HG03571 (cell line): ENCODE results near the gene CIZ1.
"Not testable (repeated sequence)": the region's sequence is repeated elsewhere in the genome, so short reads cannot be mapped to it uniquely, and the experiment has no call there.

Experiments used
- ATAC-seq: cut with Tn5 transposase; IDR thresholded peaks from one replicate; pipeline ENCODE4 v1.9.1; 2021; ENCODE audit not compliant: unreplicated experiment

The CIZ1 gene, protein sequence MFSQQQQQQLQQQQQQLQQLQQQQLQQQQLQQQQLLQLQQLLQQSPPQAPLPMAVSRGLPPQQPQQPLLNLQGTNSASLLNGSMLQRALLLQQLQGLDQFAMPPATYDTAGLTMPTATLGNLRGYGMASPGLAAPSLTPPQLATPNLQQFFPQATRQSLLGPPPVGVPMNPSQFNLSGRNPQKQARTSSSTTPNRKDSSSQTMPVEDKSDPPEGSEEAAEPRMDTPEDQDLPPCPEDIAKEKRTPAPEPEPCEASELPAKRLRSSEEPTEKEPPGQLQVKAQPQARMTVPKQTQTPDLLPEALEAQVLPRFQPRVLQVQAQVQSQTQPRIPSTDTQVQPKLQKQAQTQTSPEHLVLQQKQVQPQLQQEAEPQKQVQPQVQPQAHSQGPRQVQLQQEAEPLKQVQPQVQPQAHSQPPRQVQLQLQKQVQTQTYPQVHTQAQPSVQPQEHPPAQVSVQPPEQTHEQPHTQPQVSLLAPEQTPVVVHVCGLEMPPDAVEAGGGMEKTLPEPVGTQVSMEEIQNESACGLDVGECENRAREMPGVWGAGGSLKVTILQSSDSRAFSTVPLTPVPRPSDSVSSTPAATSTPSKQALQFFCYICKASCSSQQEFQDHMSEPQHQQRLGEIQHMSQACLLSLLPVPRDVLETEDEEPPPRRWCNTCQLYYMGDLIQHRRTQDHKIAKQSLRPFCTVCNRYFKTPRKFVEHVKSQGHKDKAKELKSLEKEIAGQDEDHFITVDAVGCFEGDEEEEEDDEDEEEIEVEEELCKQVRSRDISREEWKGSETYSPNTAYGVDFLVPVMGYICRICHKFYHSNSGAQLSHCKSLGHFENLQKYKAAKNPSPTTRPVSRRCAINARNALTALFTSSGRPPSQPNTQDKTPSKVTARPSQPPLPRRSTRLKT

DNA sequence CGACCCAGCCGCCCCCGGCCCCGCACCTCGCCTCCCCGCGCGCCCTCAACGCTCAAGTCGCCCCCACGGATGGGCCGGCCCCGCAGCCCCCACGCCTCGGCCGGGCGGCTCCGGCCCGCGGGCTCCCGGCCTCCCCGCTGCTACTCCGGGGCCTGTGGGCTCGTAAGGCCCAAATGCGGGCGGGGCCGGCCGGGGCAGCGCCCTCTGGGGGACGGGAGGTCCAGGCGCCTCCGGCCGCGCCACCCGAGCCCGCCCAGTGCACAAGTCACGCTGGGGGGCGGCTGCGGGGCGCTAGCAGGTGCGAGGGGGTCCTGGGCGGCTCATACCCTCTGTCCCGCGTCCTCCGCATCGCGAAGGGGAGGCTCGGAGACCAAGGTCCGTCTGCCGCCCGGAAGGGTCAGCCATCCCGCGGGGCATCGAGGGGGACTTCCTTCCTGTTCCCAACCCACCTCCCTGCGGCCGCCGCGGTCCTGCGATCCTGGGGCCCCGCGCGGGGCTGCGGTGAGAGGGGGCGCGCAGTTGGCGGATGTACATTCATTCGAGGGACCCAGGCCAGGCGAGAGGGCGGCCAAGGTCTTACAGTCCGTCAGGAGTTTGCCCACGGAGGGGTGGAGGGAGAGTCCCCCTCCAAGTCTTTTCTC, at the start of gene CIZ1:
Gene CIZ1 (minus strand): TSS at position 167 of the 641 bp plus-strand sequence. CDS start 715 bp downstream, outside the sequence.
- ATAC-seq, result peak; percentile 84

DNA sequence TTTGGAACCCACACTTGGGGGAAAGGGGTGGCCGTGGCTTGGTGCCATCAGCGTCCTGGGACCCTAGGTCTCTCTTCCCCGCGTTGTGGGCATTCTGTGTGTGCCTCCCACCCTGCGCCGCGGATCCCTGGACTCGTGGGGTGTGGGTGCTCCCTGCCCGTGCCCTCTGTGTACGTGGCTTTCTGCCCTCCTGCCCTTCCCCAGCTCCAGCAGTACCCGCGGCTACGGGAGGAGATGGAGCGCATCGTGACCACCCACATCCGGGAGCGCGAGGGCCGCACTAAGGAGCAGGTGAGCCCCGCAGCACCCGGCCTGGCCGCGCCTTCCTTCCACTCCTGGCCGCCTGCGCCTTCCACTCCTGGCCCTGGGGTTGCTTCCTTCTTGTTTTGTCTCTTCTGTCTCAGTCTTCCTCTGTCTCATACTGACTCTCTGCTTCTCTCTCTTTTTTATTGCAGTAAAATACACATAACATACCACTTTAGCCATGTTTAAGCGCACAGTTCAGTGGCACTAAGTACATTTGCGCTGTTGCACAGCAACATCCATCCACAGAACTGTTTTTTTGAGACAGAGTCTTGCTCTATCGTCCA, 42.5 kb upstream of the CIZ1 start:
- ATAC-seq, result no peak

DNA sequence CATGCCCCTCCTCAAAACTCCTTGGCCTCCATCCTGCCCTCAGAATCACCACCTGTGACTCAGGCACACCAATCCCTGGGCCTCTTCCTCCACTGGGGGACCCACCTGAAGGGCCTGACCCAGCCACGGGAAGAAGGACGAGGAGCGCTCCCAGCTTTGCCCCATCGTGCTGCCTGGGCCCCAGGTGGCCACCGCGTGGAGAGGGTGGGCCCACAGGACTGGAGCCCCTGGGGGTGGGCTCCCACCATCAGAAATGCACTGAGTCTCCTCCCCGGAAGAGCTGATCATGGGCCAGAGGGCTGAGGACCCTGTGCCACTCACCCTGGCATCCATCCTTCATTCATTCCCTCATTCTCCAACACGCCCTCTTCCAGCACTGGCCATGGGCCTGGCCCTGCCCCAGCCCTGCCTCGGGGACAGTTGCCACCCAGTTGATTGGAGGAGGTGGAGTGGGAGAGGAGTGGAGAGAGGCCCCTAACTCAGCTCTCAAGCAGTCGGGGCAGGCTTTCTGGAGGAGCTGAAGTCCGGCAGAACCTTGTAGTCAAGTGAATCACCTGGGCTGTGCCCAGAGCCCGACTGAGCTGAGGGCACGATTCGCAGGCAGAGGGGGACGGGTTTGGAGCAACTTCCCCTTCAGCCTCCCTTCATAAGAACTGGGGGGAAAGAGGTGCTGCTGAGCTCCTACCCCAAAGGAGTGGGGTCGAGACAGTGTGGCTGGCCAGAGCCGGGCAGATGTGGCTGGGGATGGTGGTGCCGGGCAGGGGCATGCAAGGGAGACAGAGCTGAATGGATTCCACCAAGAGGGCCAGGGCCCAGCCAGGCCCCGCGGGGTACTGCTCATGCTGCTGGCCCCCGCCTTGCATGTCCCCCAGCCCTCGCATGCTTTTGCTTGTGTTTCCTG, 41.4 kb upstream of the CIZ1 start:
- ATAC-seq, result no peak

DNA sequence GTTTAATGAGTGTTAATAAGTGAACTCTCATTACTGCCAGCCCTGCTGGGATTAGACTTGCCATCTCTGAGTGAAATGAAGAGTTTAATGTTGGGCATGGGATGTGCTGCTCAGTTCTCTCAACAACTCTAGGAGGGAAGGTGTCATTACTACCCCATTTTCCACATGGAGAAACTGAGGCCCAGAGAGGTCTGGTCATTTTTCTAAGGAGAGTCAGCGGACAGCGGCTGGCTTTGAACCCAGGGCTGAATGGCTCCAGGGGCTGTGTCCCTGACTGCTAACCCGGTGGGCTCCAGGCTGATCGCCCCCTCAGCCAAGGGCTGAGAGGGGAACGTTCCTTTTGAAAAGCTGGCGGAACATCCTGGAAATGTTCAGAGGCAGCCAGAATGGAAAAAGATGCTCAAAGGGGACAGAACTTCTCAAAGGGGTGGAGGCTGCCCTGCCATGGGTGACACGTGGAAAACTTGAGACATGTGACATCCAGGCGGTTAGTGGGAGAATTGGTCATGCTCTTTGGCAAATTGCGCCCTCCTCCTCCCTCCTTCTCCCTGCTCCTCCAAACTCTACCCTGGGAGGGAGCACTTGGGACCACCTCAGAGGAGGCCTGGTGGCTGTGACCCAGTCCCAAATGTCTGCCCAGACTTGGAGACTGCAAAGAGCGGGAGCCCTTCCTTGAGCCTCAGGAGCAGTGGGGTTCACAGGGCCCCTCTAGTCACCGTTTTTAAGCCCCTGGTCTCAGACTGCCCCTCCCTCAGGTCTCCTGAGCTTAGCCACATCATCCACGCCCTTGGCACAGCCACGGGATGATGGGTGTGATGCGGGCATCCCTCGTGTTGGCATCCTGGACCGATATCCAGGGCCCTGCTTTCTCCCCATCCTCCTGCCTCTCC, 40.5 kb upstream of the CIZ1 start:
- ATAC-seq, result no peak

DNA sequence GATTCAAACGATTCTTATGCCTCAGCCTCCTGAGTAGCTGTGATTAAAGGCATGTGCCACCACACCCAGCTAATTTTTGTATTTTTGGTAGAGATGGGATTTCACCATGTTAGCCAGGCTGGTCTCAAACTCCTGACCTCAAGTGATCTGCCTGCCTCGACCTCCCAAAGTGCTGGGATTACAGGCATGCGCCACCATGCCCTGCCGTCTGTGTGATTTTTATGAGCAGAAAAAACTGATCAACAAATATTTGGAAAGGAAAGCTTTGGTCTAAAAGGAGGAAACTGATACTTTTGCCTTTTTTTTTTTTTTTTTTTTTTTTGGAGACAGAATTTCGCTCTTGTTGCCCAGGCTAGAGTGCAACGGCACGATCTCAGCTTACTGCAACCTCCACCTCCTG, 39.5 kb upstream of the CIZ1 start:
- not testable (repeated sequence) for ATAC-seq

DNA sequence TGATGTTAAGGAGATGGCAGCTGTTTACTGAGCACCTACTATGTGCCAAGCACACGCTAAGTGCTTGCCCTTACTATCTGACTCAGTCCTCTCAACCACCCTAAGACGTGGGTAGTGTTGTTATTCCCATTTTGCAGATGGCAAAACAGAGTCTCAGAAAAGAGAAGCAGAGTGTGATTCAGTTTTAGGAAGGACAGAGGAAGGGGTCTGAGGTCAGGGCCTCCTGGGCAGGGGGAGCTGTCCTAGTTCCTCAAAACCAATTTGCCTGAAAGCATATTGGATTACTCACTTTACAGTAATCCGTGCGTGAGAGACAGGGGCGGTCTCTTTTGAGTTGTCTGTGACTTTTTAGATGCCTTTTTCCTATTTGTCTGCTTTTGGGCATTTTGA, 35.0 kb upstream of the CIZ1 start:
- ATAC-seq, result no peak

DNA sequence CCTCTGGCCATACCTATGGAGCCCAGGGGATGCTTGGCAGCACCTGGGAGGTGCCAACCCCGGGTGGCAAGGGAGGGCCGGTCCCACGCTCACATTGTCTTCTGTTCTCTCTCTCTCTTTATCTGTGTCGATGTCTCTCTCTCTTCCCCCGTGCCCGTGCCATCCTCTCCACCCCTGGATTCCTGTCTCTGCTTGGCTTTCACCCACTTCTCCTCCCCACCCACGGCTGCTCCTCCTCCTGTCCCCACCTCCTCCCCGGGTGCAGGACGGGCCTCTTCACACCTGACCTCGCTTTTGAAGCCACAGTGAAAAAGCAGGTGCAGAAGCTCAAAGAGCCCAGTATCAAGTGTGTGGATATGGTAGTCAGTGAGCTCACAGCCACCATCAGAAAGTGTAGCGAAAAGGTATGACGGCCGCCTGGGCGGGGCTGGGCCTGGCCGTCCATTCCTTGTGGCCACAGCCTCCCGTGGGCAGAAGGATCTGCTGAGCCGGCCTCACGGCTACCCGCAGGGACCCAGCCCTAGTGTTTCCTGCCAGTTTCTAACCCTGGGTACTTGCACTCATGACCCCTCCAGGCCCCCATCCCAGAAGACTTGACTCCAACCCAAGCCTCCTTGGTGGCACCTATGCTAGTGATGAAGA, 34.5 kb upstream of the CIZ1 start:
- no peak for ATAC-seq

DNA sequence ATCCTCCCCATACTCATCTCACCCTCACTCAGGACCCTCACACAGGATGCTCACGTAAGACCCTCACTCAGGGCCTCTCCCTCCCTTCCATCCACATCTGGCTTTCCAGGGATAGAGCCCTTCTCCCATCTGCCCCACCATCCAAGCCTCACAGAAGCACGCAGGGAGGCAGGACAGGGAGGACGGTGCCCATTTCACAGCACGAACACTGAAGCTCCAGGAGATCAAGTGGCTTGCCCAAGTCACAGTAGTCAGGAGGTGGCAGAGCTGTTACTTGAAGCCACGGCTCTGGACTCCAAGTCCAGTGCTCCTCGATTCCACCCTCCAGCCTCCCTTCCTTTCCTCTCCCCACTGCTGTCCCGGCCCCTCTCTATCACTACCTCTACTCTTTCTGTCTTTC, 33.5 kb upstream of the CIZ1 start:
- no peak for ATAC-seq

DNA sequence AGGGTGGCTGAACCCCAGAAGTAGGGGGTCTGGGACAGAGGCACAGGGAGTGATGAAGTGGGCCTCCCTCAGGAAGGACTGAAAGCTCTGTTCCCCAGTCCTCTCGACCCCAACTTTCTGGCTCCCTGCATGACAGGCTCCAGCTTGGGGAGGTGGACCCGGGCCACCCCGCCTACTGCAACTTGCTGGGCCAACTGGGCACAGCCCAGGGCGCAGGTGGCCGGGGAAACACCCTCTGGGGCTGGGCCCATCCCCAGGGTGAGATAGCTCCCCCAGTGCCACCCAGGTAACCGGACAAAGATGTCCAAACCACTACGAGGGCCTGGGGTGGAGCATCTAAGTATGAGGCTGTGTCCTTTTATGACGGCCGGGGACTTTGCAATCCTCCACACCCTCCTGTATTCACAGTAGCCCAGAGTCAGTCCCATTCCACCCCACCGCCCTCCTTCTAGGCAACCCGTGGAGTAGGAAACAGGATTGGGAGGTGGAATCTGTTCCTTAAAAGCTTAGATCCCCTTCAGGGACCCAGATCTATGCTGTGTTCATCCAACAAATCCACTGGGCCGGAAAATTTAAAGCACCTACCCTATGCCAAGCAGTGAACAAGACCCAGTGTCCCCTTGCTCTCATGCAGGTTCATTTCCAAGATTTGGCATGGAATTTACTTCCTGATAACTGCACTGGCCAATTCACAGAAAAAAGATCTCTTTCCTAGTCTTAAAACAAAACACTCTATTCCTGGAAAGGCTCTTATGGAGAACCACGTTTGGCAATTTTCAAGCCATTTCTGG, 31.7 kb upstream of the CIZ1 start:
- ATAC-seq, result no peak

DNA sequence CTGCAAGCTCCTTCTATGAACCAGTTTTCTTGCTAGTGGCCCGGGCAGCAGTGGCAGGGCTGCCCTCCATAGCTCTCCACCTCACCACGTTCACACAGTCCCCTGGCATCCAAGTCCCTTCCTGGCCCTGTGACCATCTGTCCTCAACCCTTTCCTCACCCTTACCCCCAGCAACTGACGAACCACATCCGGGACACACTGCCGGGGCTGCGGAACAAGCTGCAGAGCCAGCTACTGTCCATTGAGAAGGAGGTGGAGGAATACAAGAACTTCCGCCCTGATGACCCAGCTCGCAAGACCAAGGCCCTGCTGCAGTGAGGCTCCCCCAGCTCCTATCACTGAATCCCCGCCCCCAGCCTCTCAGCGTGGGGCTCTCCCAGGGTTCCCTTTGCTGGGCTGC, 30.7 kb upstream of the CIZ1 start:
- no peak for ATAC-seq

DNA sequence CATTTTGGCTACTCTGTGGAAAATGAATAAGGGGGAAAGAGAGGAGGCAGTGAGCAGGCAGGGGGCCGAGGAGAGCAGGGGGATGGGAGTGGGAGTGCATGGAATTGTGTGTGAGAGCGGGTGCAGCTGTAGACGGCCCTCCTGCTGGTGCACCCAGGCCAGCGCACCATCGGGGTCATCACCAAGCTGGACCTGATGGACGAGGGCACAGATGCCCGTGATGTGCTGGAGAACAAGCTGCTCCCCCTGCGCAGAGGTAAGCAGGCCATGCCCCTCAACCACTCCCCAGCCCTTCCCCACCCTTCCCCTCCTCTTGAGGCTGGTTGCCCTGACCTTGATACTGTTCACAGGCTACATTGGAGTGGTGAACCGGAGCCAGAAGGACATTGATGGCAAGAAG, 28.5 kb upstream of the CIZ1 start:
- no peak for ATAC-seq

DNA sequence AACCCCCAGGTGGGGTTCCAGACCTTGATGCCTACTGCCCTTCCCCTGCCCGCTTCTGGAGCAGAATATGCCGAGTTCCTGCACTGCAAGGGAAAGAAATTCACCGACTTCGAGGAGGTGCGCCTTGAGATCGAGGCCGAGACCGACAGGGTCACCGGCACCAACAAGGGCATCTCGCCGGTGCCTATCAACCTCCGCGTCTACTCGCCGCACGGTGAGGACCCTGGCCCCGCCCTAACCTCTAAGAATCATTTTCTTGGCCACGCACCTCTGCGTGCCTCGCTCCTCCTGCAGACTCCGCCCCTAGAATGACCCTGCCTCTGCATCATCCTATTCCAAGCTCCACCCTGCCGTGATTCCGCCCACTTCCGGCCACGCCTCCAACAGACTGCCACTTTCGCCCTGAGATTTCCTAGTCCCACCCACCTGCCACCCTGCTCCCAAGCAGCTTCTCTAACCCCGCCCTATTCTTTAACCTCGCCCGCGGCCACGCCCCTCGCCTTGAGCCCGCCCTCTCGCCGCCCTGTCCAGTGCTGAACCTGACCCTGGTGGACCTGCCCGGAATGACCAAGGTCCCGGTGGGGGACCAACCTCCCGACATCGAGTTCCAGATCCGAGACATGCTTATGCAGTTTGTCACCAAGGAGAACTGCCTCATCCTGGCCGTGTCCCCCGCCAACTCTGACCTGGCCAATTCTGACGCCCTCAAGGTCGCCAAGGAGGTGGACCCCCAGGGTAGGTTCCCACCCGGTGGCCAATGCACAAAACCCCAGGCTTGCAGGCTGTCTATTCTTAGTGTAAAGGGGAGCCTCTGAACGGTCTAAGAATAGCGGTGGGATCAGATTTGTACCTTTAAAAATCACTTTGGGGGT, 27.4 kb upstream of the CIZ1 start:
- peak; percentile 81 for ATAC-seq

DNA sequence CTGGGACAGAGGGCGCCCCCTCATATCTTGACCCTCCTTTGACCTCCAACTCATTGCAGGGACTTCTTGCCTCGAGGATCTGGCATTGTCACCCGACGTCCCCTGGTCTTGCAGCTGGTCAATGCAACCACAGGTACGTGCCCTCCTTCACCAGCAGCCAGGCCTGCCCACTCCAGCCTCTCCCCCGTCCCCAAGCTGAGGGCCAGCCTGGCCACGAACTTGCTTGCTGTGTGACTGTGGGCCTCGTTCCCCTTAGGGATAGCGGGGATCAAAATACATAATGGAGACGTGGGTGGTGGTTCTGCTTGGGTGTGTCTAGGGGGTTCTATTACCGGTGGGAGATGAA, 26.8 kb upstream of the CIZ1 start:
- no peak for ATAC-seq

DNA sequence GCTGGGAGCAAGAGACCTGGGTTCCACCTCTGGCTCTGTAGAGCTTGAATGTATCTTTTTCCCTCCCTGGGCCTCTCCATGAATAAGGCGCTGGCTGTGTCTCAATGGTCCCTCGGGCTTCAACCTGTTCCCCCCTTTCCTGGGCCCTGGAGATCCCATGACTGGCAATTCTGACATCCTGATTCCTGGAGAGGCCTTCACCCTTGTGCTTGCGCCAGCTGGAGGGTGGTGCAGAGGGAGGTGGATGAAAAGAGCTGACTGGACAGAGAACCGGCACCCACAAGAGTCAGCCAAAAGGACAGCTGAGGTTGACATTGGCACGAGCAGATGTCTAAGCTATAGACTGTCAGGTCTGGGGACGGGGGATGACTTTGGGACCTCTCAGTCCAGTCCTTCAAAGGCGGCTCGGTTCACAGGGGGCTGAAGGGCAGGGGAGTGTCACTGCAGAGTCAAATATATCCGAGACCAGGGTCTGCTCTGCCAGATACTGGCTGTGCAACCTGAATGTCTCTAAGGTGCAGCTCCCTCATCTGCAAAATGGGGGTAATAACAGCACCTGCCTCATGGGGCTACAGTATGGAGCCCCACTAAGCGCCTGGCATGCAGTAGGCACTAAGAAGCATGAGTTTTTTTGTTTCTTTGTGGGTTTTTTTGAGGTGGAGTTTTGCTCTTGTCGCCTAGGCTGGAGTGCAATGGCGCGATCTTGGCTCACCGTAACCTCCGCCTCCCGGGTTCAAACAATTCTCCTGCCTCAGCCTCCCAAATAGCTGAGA, 25.6 kb upstream of the CIZ1 start:
- ATAC-seq, result no peak

DNA sequence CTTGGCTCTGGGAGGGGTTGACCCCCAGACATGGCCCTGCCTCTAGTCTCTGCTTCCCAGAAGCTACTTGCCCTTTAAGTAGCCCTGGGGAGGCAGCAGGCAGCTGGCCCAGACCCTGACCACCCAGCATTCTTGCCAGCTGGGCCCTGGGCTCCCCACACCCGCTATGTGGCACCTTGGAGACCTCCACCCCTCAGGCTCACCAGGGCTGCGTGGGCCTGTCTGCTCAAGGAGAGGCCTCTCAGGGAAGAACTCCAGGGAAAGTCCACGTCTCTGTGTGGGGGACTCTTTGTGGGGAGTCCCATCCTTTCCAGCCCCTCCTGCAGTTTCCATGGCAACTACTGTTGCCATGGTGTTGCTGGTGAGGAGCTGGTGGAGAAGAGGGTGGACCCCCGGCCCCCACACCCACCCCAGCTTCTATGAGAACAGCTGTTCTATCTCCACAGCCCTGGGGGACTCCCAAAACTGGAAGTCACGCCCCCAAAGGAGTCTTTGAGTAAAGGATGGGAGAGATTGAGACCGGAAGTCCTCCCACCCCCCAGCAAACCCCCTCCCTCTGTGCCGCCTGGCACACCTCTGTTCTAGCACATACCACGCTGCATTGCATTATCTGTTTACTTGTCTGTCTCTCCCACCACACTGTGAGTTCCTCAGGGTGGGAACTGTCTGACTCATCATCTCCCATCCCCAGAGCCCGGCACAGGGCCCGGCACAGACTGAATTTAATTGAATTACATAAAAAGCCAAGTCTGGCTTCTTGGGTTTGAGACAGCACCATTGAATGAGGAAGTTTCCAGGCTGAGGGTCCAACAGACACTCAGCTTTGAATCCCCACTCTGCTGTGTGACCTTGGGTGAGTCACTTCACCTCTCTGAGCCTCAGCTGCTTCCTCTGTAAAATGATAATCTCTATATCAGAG, 24.4 kb upstream of the CIZ1 start:
- ATAC-seq, result no peak
